GM12878 (cell line): Measurements from ENCODE around the gene RTL9. TPM values are rescaled to one million over a fixed set of nuclear protein-coding genes. Genes with fewer than 3 reads are reported as not detected.

Source experiments
- ATAC-seq: fragments of 200-7000 bp; cut with Tn5 transposase; 3 replicates; pipeline ENCODE4 v1.9.1; 2020; ENCODE audit warnings: mild to moderate bottlenecking, moderate library complexity
- BruUV-seq: library from RNA; stranded (reverse); fragments of 400-500 nt; replicated peaks from 2 replicates; lab custom pipeline; 2021; lab: Mats Ljungman, UMichigan
- CTCF ChIA-PET: fragments of 300-600 bp; sonication (Branson Sonifier 250); formaldehyde crosslinking; extraction: SDS; loops from one replicate; lab custom pipeline; 2021; ENCODE audit warnings: inconsistent platforms; lab: Yijun Ruan, JAX
- POLR2A ChIA-PET: fragments of 350-600 bp; formaldehyde crosslinking; extraction: SDS; loops from one replicate; lab custom pipeline; 2021; ENCODE audit warnings: inconsistent platforms; lab: Charles Lee
- RAD21 ChIA-PET: fragments of 300-600 bp; sonication (Branson Sonifier 250); formaldehyde crosslinking; loops from one replicate; lab custom pipeline; 2023; ENCODE audit warnings: antibody characterized with exemption; ENCODE audit not compliant: unreplicated experiment; lab: Charles Lee
- SMC1A ChIA-PET: fragments of 300-600 bp; sonication (Branson Sonifier 250); formaldehyde crosslinking; loops from one replicate; lab custom pipeline; 2023; ENCODE audit not compliant: unreplicated experiment, uncharacterized antibody; lab: Charles Lee
- DNase-seq: peaks from one replicate; pipeline ENCODE4 v3.0.0-alpha.2; 2011; ENCODE audit warnings: low read depth, low spot score
- FAIRE-seq: peaks from 3 replicates; lab custom pipeline; 2011; peaks lifted over from hg19 to GRCh38; lab: Jason Lieb, UNC
- H2AFZ ChIP-seq: 2 replicates; pipeline ENCODE4 v1.6.0; 2011; ENCODE audit warnings: low read depth, low read length, control low read depth; ENCODE audit not compliant: control insufficient read depth
- H3K27ac ChIP-seq: 2 replicates; pipeline ENCODE4 v1.5.1; 2011; ENCODE audit warnings: control low read depth; ENCODE audit not compliant: control insufficient read depth, insufficient read depth
- H3K27me3 ChIP-seq, 2 experiments: replicated peaks in 1 of 2; 2 replicates each; pipeline versions ENCODE4 v1.6.0 to v1.6.1; 2011; ENCODE audit warnings: low read length in 1 of 2; ENCODE audit not compliant: control insufficient read depth in 2 of 2, insufficient read depth in 2 of 2
- H3K36me3 ChIP-seq, 2 experiments: 2 replicates each; pipeline ENCODE4 v1.5.1; 2011; ENCODE audit warnings: low read length in 1 of 2; ENCODE audit not compliant: control insufficient read depth in 2 of 2, insufficient read depth in 2 of 2
- H3K4me1 ChIP-seq: 2 replicates; pipeline ENCODE4 v1.6.1; 2011; ENCODE audit warnings: mild to moderate bottlenecking, low read length, moderate library complexity, mixed read lengths; ENCODE audit not compliant: control insufficient read depth, insufficient read depth
- H3K4me2 ChIP-seq: 2 replicates; pipeline ENCODE4 v1.6.0; 2011; ENCODE audit warnings: control low read depth; ENCODE audit not compliant: control insufficient read depth, insufficient read depth
- H3K4me3 ChIP-seq: fragments of 200-600 bp; sonication (generic); 2 replicates; pipeline ENCODE4 v1.5.1; 2016
- H3K79me2 ChIP-seq: 2 replicates; pipeline ENCODE4 v1.6.0; 2011; ENCODE audit warnings: low read length; ENCODE audit not compliant: control insufficient read depth, insufficient read depth
- H3K9ac ChIP-seq: 2 replicates; pipeline ENCODE4 v1.8.0; 2011; ENCODE audit warnings: low read length, control low read depth, mixed read lengths; ENCODE audit not compliant: control insufficient read depth, insufficient read depth
- H3K9me3 ChIP-seq: replicated peaks from 3 replicates; pipeline ENCODE4 v1.5.1; 2011; ENCODE audit warnings: mild to moderate bottlenecking, low read length; ENCODE audit not compliant: control insufficient read depth, insufficient read depth
- H4K20me1 ChIP-seq: 2 replicates; pipeline ENCODE4 v1.6.0; 2011; ENCODE audit not compliant: control insufficient read depth, insufficient read depth
- BCL11A ChIP-seq: IDR thresholded peaks from 2 replicates; pipeline ENCODE4 v1.6.1; 2011; ENCODE audit warnings: low read depth, low read length
- EED ChIP-seq: sonication (generic); IDR thresholded peaks from 2 replicates; pipeline ENCODE4 v1.6.1; 2016; ENCODE audit warnings: antibody characterized with exemption, low read depth
- FOXK2 ChIP-seq: fragments of 450-650 bp; IDR thresholded peaks from 2 replicates; pipeline ENCODE4 v1.6.1; 2017; ENCODE audit warnings: mild to moderate bottlenecking, moderate library complexity
- FOXM1 ChIP-seq: IDR thresholded peaks from 2 replicates; pipeline ENCODE4 v1.6.1; 2012; ENCODE audit warnings: low read depth, mild to moderate bottlenecking, inconsistent platforms, low read length, moderate library complexity
- HDGF ChIP-seq: fragments of 450-650 bp; IDR thresholded peaks from 2 replicates; pipeline ENCODE4 v1.6.1; 2016; ENCODE audit warnings: antibody characterized with exemption
- IRF4 ChIP-seq: IDR thresholded peaks from 2 replicates; pipeline ENCODE4 v1.6.1; 2011; ENCODE audit warnings: low read depth, low read length
- MTA2 ChIP-seq: fragments of 450-650 bp; IDR thresholded peaks from 2 replicates; pipeline ENCODE4 v1.6.1; 2016; ENCODE audit warnings: low read depth, mild to moderate bottlenecking, moderate library complexity
- MXI1 ChIP-seq: fragments of 150-350 bp; IDR thresholded peaks from 2 replicates; pipeline ENCODE4 v1.6.1; 2011; ENCODE audit warnings: low read depth, mild to moderate bottlenecking, inconsistent platforms, low read length, improper control_type of control experiment
- NR2C2 ChIP-seq: IDR thresholded peaks from 2 replicates; pipeline ENCODE4 v1.6.1; 2011; ENCODE audit warnings: borderline replicate concordance, low read depth; ENCODE audit not compliant: control insufficient read depth, insufficient read length
- SPI1 ChIP-seq: IDR thresholded peaks from 2 replicates; pipeline ENCODE4 v1.6.1; 2011; ENCODE audit warnings: low read depth, mild to moderate bottlenecking, low read length, moderate library complexity, borderline replicate concordance; ENCODE audit not compliant: insufficient read depth
- SREBF1 ChIP-seq: IDR thresholded peaks from 2 replicates; pipeline ENCODE4 v1.6.1; 2012; ENCODE audit warnings: mild to moderate bottlenecking, low read length
- SUZ12 ChIP-seq: fragments of 200-600 bp; sonication (generic); IDR thresholded peaks from one replicate; pipeline ENCODE4 v1.6.1; 2018; ENCODE audit warnings: antibody characterized with exemption, mild to moderate bottlenecking; ENCODE audit not compliant: unreplicated experiment
- TBL1XR1 ChIP-seq: IDR thresholded peaks from 2 replicates; pipeline ENCODE4 v1.6.1; 2012; ENCODE audit warnings: low read depth, low read length, improper control_type of control experiment
- YY1 ChIP-seq: IDR thresholded peaks from 2 replicates; pipeline ENCODE4 v1.6.1; 2011; ENCODE audit warnings: low read depth, mild to moderate bottlenecking, low read length
- WGBS: methylation state at CpG from one replicate; pipeline ENCODE4 v1.1.6; 2016; ENCODE audit warnings: low lambda C conversion rate; ENCODE audit not compliant: insufficient replicate concordance, insufficient coverage; ENCODE audit errors: missing lambda C conversion rate; 5-methylcytosine and 5-hydroxymethylcytosine counted together
- in situ Hi-C: fragments of 300-500 bp; cut with MboI; formaldehyde crosslinking; loops from 9 replicates; pipeline ENCODE4 v1.14.3; 2018; ENCODE audit warnings: mixed read lengths
- intact Hi-C: fragments of 100-400 bp; cut with micrococcal nuclease; formaldehyde crosslinking; loops from one replicate; pipeline ENCODE4 v1.14.2; 2022; ENCODE audit not compliant: unreplicated experiment
- polyA plus RNA-seq, 11 experiments: library from polyadenylated mRNA; depleted of rRNA in 4 of 11; unstranded in 6 of 11; stranded (reverse) in 5 of 11; fragments of >200 nt; fragmentation: Nextera tagmentation in 4 of 11; fragmentation: Illumina TruSeq in 1 of 11; extraction: Ambion mirVana in 4 of 11; extraction: Trizol in 1 of 11; gene quantifications; 1 replicate in 1 of 11; 2 replicates in 10 of 11; pipeline versions ENCODE4 v1.2.1 to v1.2.3, GENCODE V29; 2011 to 2016; ENCODE audit warnings: inconsistent platforms in 2 of 11, missing spikeins in 2 of 11, low read depth in 1 of 11
- total RNA-seq, 4 experiments: library from RNA; depleted of rRNA in 3 of 4; stranded (reverse); fragments of >200 nt in 3 of 4; fragmentation: Illumina TruSeq in 1 of 4; extraction: Trizol in 1 of 4; gene quantifications; 2 replicates each; pipeline versions ENCODE4 v1.2.1 to v1.2.3, GENCODE V29; 2013 to 2021
- TF ChIP-seq, protein P1 (sequence below): fragments of 150-350 bp; IDR thresholded peaks from 2 replicates; pipeline ENCODE4 v1.6.1; 2016; ENCODE audit warnings: low read depth, low read length

Gene RTL9
- total and polyA plus RNA-seq, 10 of the 15 experiments (the other 5 are each of a cell fraction or from before 2014, with no cell fraction given) = 0.05 to 1.2 (median 0.17) TPM

DNA sequence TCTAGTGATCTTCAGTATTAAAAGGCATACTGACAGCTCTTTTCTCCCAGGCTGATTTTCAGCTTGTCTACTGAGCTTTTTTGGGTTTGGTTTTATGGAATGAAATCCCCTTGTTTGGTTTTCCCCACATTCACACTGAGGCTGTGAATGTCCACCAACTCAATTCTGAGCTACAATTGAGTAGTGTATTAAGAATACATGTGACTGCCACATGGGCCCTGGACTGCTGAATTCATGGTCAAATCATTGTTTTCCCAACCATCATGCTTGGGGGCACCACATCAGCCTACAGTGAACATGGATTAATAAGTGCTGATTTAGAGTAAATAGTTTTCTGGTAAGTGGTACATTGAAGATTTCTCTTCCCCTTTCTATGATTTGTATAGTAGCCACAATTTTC is 32.4 kb downstream of the RTL9 start:
- in situ Hi-C loops = no loop called here
- Histone ChIP-seq H3K27me3 (no peaks in the 10 kb centered on the region), H3K9ac (no peak overlapping the region), H3K4me2 (no peak overlapping the region), H4K20me1 (no peaks in the 10 kb centered on the region), H3K36me3 (no peaks in the 10 kb centered on the region), H3K9me3 (no peaks in the 10 kb centered on the region), H2AFZ (no peak overlapping the region), H3K4me3 (no peak overlapping the region), H3K4me1 (no peaks in the 10 kb centered on the region), H3K27ac (no peak overlapping the region), H3K79me2 (no peaks in the 10 kb centered on the region)
- TF ChIP-seq MXI1 = no peak
- no peak for ATAC-seq
- FAIRE-seq = no peak
- ChIA-PET RAD21 (interaction anchor here (1.1 kb wide), 1 partner anchor 72 kb away, joined by 3 read pairs; no protein-coding TSS in a partner anchor), SMC1A (interaction anchor here (0.6 to 1.3 kb wide), 4 partner anchors 12 to 226 kb away, joined by 3 read pairs; no protein-coding TSS in a partner anchor), POLR2A (no interaction called here), CTCF (interaction anchor here (0.9 to 1.6 kb wide), 6 partner anchors 10 to 244 kb away, joined by 3 to 9 read pairs (median 4); no protein-coding TSS in a partner anchor)
- DNase-seq = no peak
- intact Hi-C loops = no loop called here
- BruUV-seq = no TSS peak

DNA sequence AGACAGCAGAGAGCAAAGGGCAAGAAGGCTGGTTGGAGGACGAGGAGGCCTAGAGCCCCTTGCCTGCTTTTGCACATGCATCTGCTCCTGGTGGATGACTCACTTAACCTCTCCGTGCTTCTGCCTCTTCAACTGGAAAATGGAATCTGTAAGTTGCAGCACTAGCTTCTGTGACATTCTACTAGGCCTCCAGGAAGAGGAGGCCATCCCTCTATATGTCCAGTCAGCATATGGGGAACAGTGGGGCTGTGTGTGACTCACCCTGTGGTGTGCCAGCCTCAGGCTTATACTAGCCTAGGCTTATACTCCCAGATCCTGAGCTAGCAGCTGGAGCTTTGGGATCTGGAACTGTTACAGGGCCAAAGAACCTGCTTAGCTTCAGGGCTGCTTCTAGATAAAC is 36.0 kb downstream of the RTL9 start:
- ATAC-seq (no peak), FAIRE-seq (no peak), DNase-seq (no peak)
- TF ChIP-seq HDGF = no peak
- TF ChIP-seq YY1 = no peak
- no peak for TF ChIP-seq SPI1
- TF ChIP-seq, protein P1, sequence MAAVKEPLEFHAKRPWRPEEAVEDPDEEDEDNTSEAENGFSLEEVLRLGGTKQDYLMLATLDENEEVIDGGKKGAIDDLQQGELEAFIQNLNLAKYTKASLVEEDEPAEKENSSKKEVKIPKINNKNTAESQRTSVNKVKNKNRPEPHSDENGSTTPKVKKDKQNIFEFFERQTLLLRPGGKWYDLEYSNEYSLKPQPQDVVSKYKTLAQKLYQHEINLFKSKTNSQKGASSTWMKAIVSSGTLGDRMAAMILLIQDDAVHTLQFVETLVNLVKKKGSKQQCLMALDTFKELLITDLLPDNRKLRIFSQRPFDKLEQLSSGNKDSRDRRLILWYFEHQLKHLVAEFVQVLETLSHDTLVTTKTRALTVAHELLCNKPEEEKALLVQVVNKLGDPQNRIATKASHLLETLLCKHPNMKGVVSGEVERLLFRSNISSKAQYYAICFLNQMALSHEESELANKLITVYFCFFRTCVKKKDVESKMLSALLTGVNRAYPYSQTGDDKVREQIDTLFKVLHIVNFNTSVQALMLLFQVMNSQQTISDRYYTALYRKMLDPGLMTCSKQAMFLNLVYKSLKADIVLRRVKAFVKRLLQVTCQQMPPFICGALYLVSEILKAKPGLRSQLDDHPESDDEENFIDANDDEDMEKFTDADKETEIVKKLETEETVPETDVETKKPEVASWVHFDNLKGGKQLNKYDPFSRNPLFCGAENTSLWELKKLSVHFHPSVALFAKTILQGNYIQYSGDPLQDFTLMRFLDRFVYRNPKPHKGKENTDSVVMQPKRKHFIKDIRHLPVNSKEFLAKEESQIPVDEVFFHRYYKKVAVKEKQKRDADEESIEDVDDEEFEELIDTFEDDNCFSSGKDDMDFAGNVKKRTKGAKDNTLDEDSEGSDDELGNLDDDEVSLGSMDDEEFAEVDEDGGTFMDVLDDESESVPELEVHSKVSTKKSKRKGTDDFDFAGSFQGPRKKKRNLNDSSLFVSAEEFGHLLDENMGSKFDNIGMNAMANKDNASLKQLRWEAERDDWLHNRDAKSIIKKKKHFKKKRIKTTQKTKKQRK = no peak
- TF ChIP-seq NR2C2 = no peak
- TF ChIP-seq SUZ12 = no peak
- no peak for TF ChIP-seq SREBF1
- no peak for TF ChIP-seq IRF4
- no peak for TF ChIP-seq EED
- TF ChIP-seq MTA2 = no peak
- TF ChIP-seq TBL1XR1 = no peak
- TF ChIP-seq BCL11A = no peak
- no peak for TF ChIP-seq FOXK2
- no peak for TF ChIP-seq FOXM1
- Histone ChIP-seq H3K4me2 (no peak overlapping the region), H3K79me2 (no peaks in the 10 kb centered on the region), H3K36me3 (no peaks in the 10 kb centered on the region), H3K27me3 (no peaks in the 10 kb centered on the region), H4K20me1 (no peaks in the 10 kb centered on the region), H2AFZ (no peak overlapping the region), H3K9ac (no peak overlapping the region), H3K4me1 (no peaks in the 10 kb centered on the region), H3K4me3 (no peak overlapping the region), H3K27ac (no peak overlapping the region), H3K9me3 (no peaks in the 10 kb centered on the region)
- in situ Hi-C loops (no loop called here), intact Hi-C loops (no loop called here)
- ChIA-PET SMC1A (no interaction called here), CTCF (interaction anchor here (1.4 to 1.7 kb wide), 2 partner anchors 13 to 474 kb away, joined by 4 to 5 read pairs; no protein-coding TSS in a partner anchor), POLR2A (no interaction called here), RAD21 (no interaction called here)
- BruUV-seq = no TSS peak
- WGBS = 27% methylated on average over 2 of the region's 2 CpGs
